Memory B cell (primary cell): ENCODE data around the gene PPP2R2B.

Experiments
- ATAC-seq: fragments of 150-1000 bp; cut with Tn5 transposase; 2 replicates; pipeline ENCODE4 v1.10.0; 2021; ENCODE audit warnings: low read depth, mild to moderate bottlenecking, moderate library complexity
- DNase-seq, 2 donors: peaks; one replicate each; pipeline ENCODE4 v3.0.0; 2022; ENCODE audit warnings: low spot score in 2 of 2
- H3K27ac Mint-ChIP-seq: one replicate; pipeline ENCODE4 v1.8.0; 2022; ENCODE audit warnings: mild to moderate bottlenecking, moderate library complexity, mixed read lengths
- H3K27me3 Mint-ChIP-seq: one replicate; pipeline ENCODE4 v1.8.0; 2022; ENCODE audit warnings: mixed read lengths
- H3K36me3 Mint-ChIP-seq: one replicate; pipeline ENCODE4 v1.8.0; 2022; ENCODE audit warnings: mild to moderate bottlenecking, mixed read lengths
- H3K4me1 Mint-ChIP-seq: one replicate; pipeline ENCODE4 v1.8.0; 2022; ENCODE audit warnings: mixed read lengths
- H3K4me3 Mint-ChIP-seq: one replicate; pipeline ENCODE4 v1.8.0; 2022; ENCODE audit warnings: mild to moderate bottlenecking, moderate library complexity, mixed read lengths
- H3K9me3 Mint-ChIP-seq: one replicate; pipeline ENCODE4 v1.8.0; 2022; ENCODE audit warnings: mixed read lengths

Gene PPP2R2B

GRCh38 chr5:146873186-146873917, 5.2 kb downstream of the PPP2R2B start:
- H3K4me3 Mint-ChIP-seq = no peak overlapping the region
- no peaks in the 10 kb centered on the region for H3K36me3 Mint-ChIP-seq
- no peak overlapping the region for H3K27ac Mint-ChIP-seq
- H3K27me3 Mint-ChIP-seq = peaks cover 6% of the 10 kb centered on the region
- ATAC-seq (no peak), DNase-seq (no peak)
- no peaks in the 10 kb centered on the region for H3K4me1 Mint-ChIP-seq
- no peaks in the 10 kb centered on the region for H3K9me3 Mint-ChIP-seq

GRCh38 chr5:146872188-146872587, 6.4 kb downstream of the PPP2R2B start:
- ATAC-seq (no peak), DNase-seq (no peak)
- H3K36me3 Mint-ChIP-seq = no peaks in the 10 kb centered on the region
- peaks cover 6% of the 10 kb centered on the region for H3K27me3 Mint-ChIP-seq
- no peak overlapping the region for H3K27ac Mint-ChIP-seq
- H3K4me3 Mint-ChIP-seq = no peak overlapping the region
- H3K9me3 Mint-ChIP-seq = no peaks in the 10 kb centered on the region
- H3K4me1 Mint-ChIP-seq = no peaks in the 10 kb centered on the region

DNA sequence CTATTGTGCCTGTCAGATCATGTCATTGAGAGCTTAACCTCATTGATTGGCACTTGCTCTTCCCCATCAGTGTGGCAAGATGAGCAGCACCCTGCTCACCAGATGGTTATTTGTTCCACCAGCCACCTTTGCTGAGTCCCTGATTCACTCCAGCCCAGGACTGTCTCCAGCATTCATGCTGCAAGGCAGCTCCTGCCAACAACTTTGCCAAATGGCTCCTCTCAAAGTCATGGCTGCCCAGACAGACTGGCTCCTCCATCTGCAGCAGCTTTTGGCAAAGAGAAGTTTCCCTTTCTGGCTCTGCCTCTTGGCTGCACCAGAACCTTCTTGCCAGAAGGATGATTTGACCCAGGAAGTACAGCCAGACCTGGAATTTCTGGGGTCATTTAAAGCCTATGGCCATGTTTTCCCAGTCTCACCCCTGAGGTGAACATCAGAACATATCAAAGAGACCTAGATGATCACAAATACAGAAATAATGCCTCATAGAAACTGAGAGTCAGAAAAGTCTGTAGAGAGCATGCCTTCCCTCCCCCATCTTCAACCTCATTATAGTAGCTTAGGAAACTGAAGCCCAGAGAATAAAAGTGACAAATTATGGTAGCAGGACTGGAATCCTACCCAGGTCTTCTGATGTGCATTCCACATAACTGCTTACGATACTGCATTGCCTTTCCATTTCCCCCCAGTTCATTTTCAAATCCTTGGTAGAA, 10.4 kb downstream of the PPP2R2B start:
- no peaks in the 10 kb centered on the region for H3K4me1 Mint-ChIP-seq
- no peak overlapping the region for H3K4me3 Mint-ChIP-seq
- no peak overlapping the region for H3K27ac Mint-ChIP-seq
- no peaks in the 10 kb centered on the region for H3K9me3 Mint-ChIP-seq
- no peaks in the 10 kb centered on the region for H3K27me3 Mint-ChIP-seq
- ATAC-seq (no peak), DNase-seq (no peak)
- no peaks in the 10 kb centered on the region for H3K36me3 Mint-ChIP-seq

DNA sequence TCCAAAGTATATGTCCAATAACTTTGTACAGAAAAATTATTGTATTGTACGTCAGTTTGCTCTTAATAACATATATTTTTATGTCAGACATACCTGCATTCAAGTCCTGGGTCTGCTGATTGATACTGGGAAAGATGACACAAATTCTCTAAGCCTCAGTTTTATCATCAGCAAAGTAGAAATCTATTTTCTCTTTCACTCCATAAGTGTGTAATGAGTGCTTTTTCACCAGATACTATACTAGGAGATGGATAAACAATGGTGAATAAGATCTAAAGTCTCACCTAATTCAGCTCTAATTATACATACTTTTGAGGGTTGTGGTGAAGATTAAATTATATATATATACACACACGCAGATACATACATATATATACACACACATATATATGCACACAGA, 12.3 kb downstream of the PPP2R2B start:
- ATAC-seq = no peak
- no peaks in the 10 kb centered on the region for H3K27me3 Mint-ChIP-seq

GRCh38 chr5:146862641-146863040, 15.9 kb downstream of the PPP2R2B start:
- H3K4me3 Mint-ChIP-seq = no peak overlapping the region
- DNase-seq = no peak

More for the DNA sequence above, 12.3 kb downstream of the PPP2R2B start:
- H3K9me3 Mint-ChIP-seq = no peaks in the 10 kb centered on the region
- no peaks in the 10 kb centered on the region for H3K4me1 Mint-ChIP-seq
- no peaks in the 10 kb centered on the region for H3K36me3 Mint-ChIP-seq
- H3K4me3 Mint-ChIP-seq = no peak overlapping the region
- no peak for DNase-seq
- H3K27ac Mint-ChIP-seq = no peak overlapping the region

GRCh38 chr5:146860213-146860893, 18.2 kb downstream of the PPP2R2B start:
- no peak for ATAC-seq

More at GRCh38 chr5:146862641-146863040, 15.9 kb downstream of the PPP2R2B start:
- Mint-ChIP-seq H3K36me3 (no peaks in the 10 kb centered on the region), H3K9me3 (no peaks in the 10 kb centered on the region), H3K27me3 (no peaks in the 10 kb centered on the region), H3K4me1 (no peaks in the 10 kb centered on the region), H3K27ac (no peak overlapping the region)
- no peak for ATAC-seq

GRCh38 chr5:146852089-146852488, 26.5 kb downstream of the PPP2R2B start:
- Mint-ChIP-seq H3K4me1 (no peaks in the 10 kb centered on the region), H3K4me3 (no peak overlapping the region), H3K9me3 (peaks cover 2% of the 10 kb centered on the region), H3K27me3 (peaks cover 7% of the 10 kb centered on the region), H3K36me3 (no peaks in the 10 kb centered on the region), H3K27ac (no peak overlapping the region)
- ATAC-seq = no peak
- DNase-seq = no peak

More at GRCh38 chr5:146860213-146860893, 18.2 kb downstream of the PPP2R2B start:
- H3K4me3 Mint-ChIP-seq = no peak overlapping the region
- no peaks in the 10 kb centered on the region for H3K9me3 Mint-ChIP-seq
- no peaks in the 10 kb centered on the region for H3K36me3 Mint-ChIP-seq
- no peak overlapping the region for H3K27ac Mint-ChIP-seq
- no peak for DNase-seq
- no peaks in the 10 kb centered on the region for H3K27me3 Mint-ChIP-seq
- no peaks in the 10 kb centered on the region for H3K4me1 Mint-ChIP-seq

DNA sequence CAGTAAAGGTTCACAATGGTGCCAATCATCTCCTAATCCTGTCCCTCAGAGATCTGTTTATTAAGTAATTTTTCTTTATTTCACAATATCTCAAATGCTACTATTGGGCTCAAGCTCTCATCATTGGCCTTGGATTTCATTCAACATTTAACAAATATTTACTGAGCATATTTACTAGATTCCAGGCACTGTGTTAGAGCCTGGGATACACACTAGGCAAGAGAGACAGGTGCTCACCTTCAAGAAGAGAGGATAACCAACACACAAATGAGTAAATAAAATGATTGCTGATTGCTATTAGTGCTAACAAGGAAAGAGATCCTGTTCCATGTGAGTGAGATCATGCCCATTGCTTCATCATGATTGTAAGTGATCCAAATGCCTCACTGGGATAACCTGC, 27.4 kb downstream of the PPP2R2B start:
- Mint-ChIP-seq H3K36me3 (no peaks in the 10 kb centered on the region), H3K4me3 (no peak overlapping the region), H3K27me3 (peaks cover 7% of the 10 kb centered on the region), H3K27ac (no peak overlapping the region), H3K9me3 (peaks cover 2% of the 10 kb centered on the region), H3K4me1 (no peaks in the 10 kb centered on the region)
- DNase-seq = no peak
- ATAC-seq = no peak

DNA sequence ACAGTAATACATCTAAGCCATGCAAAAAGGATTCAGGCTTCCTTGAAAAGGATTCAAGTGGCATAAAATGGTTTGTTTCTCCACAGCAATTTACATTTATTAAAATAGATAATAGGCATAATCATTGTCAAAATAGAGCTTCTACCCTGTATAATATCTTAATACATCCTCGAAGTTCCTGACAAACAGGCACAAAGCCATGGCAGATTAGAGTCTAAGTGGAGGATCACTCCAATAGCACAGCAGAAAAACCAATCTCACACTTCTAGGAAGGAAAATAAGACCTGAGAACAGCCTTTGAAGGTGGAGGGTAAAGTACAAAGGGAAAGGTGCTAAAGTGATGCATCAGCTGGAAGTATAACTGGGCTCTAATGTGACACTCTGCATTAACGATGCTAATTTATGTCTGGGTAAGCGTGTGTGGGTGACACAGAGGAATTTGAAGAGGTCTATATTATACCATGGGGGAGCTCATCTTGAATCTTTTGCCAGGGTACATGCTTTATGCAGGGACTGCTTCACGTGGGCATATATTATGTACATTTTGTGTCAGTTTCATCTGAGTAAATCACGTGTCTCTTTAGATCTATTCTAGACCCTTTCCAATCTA, 28.8 kb downstream of the PPP2R2B start:
- peaks cover 4% of the 10 kb centered on the region for H3K9me3 Mint-ChIP-seq
- DNase-seq (no peak), ATAC-seq (no peak)
- H3K36me3 Mint-ChIP-seq = no peaks in the 10 kb centered on the region
- H3K4me1 Mint-ChIP-seq = no peaks in the 10 kb centered on the region
- peaks cover 7% of the 10 kb centered on the region for H3K27me3 Mint-ChIP-seq
- H3K27ac Mint-ChIP-seq = no peak overlapping the region
- no peak overlapping the region for H3K4me3 Mint-ChIP-seq

- DNase-seq (no peak), ATAC-seq (no peak)
- peaks cover 6% of the 10 kb centered on the region for H3K27me3 Mint-ChIP-seq
- H3K36me3 Mint-ChIP-seq = no peaks in the 10 kb centered on the region
- H3K27ac Mint-ChIP-seq = no peak overlapping the region
- H3K4me3 Mint-ChIP-seq = no peak overlapping the region
- no peaks in the 10 kb centered on the region for H3K4me1 Mint-ChIP-seq
- peaks cover 2% of the 10 kb centered on the region for H3K9me3 Mint-ChIP-seq
These were observed 30.4 kb downstream of the PPP2R2B start for GRCh38 chr5:146848133-146848532.

- no peak overlapping the region for H3K4me3 Mint-ChIP-seq
- peaks cover 13% of the 10 kb centered on the region for H3K9me3 Mint-ChIP-seq
- H3K36me3 Mint-ChIP-seq = no peaks in the 10 kb centered on the region
- H3K4me1 Mint-ChIP-seq = no peaks in the 10 kb centered on the region
- ATAC-seq = no peak
- H3K27me3 Mint-ChIP-seq = no peaks in the 10 kb centered on the region
- DNase-seq = no peak
- no peak overlapping the region for H3K27ac Mint-ChIP-seq
These were observed 38.5 kb downstream of the PPP2R2B start for GRCh38 chr5:146840016-146840415.

DNA sequence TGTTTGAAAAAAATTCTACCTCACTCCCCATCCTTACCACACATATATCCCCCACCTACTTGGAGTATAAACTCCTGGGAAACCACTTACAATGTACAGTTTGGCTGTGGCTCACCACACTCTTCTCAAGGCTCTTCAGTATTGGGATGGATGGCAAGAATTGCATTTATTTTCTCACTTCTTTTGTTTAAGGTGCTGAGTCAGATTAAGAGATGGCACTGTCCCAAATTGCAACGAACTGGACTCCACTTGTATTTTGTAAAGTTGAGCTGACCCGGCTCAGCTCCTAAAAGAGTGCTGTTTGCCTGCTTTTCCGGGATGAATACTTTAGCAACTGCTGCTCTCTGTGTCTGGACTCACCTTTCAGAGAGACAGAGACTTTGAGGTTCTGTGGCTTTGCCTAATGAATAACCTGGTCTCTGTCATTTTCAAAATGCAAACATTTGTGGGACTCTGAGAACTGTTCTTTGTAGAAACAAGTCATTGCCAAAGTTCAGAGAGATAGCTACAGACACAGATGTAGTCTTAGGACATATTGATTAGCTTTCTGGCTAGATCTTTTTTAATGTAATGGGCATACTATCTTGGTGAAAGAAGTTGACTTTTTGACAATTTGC, 42.2 kb downstream of the PPP2R2B start:
- Mint-ChIP-seq H3K4me3 (no peak overlapping the region), H3K4me1 (no peaks in the 10 kb centered on the region)
- no peak for ATAC-seq

GRCh38 chr5:146832985-146833732, 45.4 kb downstream of the PPP2R2B start:
- no peak for ATAC-seq
- Mint-ChIP-seq H3K4me3 (no peak overlapping the region), H3K27me3 (no peaks in the 10 kb centered on the region), H3K4me1 (no peaks in the 10 kb centered on the region), H3K9me3 (peaks cover 3% of the 10 kb centered on the region), H3K27ac (no peak overlapping the region), H3K36me3 (no peaks in the 10 kb centered on the region)
- no peak for DNase-seq

More for the DNA sequence above, 42.2 kb downstream of the PPP2R2B start:
- Mint-ChIP-seq H3K36me3 (no peaks in the 10 kb centered on the region), H3K9me3 (peaks cover 12% of the 10 kb centered on the region), H3K27me3 (no peaks in the 10 kb centered on the region), H3K27ac (no peak overlapping the region)
- no peak for DNase-seq
